ENCODE data around the gene PCDHGA5.

GRCh38 chr5:141349917-141350619, 13.9 kb upstream of the PCDHGA5 start, which contains the start of gene PCDHGB1:
- peak; percentile 51; the same call in 1 of the 2 replicates for TF ChIP-seq POLR2AphosphoS5 (IDR thresholded peaks at IDR 0.05; ENCODE audit: low read depth, low read length)
- TF ChIP-seq REST (IDR thresholded peaks at IDR 0.05; ENCODE audit: insufficient read depth in 1 of 2, low read depth in 2 of 2, low read length in 2 of 2), result no peak
- no peak for TF ChIP-seq TAF1 (IDR thresholded peaks at IDR 0.05; ENCODE audit: borderline replicate concordance, insufficient read depth, low read length)

Measured in PFSK-1 (cell line).